DMS153 treated with DMSO at 0.1 percent for 48 hours (cell line): ENCODE data around the gene USP32.
A peak's percentile ranks its signal among the peaks of the same experiment; 100 is the strongest.
"Not testable (repeated sequence)": the region's sequence is repeated elsewhere in the genome, so short reads cannot be mapped to it uniquely, and the experiment has no call there.

Experiments
- DNase-seq: peaks from one replicate; lab custom pipeline; 2025; ENCODE audit not compliant: unreplicated experiment; lab: John Stamatoyannopoulos, UW

Gene USP32

GRCh38 chr17:60247836-60248461 lies 144.0 kb downstream of the USP32 start:
- DNase-seq, result no peak

- DNase-seq, result no peak
Measured at GRCh38 chr17:60244656-60245055, 147.3 kb downstream of the USP32 start.

GRCh38 chr17:60240290-60240689 lies 151.6 kb downstream of the USP32 start:
- DNase-seq, result no peak

GRCh38 chr17:60231691-60232090 lies 160.2 kb downstream of the USP32 start:
- no peak for DNase-seq

- no peak for DNase-seq
Measured at GRCh38 chr17:60231234-60231633, 160.7 kb downstream of the USP32 start.

- no peak for DNase-seq
Measured at GRCh38 chr17:60230358-60230757, 161.6 kb downstream of the USP32 start.

- DNase-seq, result peak; percentile 22
Measured at GRCh38 chr17:60229188-60229802, 162.6 kb downstream of the USP32 start.

GRCh38 chr17:60227276-60227675 lies 164.7 kb downstream of the USP32 start:
- DNase-seq, result not testable (repeated sequence)

- no peak for DNase-seq
Measured at GRCh38 chr17:60224064-60224463, 167.9 kb downstream of the USP32 start.

- DNase-seq, result no peak
Measured at GRCh38 chr17:60223456-60223855, 168.5 kb downstream of the USP32 start.

- DNase-seq, result not testable (repeated sequence)
Measured at GRCh38 chr17:60218774-60219173, 173.2 kb downstream of the USP32 start.

GRCh38 chr17:60215895-60216294 lies 176.0 kb downstream of the USP32 start:
- not testable (repeated sequence) for DNase-seq

GRCh38 chr17:60211282-60211681 lies 180.7 kb downstream of the USP32 start:
- not testable (repeated sequence) for DNase-seq

GRCh38 chr17:60208302-60208701 lies 183.6 kb downstream of the USP32 start:
- not testable (repeated sequence) for DNase-seq

- DNase-seq, result not testable (repeated sequence)
Measured at GRCh38 chr17:60205782-60206181, 186.2 kb downstream of the USP32 start.

- DNase-seq, result not testable (repeated sequence)
Measured at GRCh38 chr17:60198630-60199029, 193.3 kb downstream of the USP32 start.

- DNase-seq, result not testable (repeated sequence)
Measured at GRCh38 chr17:60194141-60194540, 197.8 kb downstream of the USP32 start.

GRCh38 chr17:60193482-60193881 lies 198.5 kb downstream of the USP32 start:
- DNase-seq, result no peak

- DNase-seq, result not testable (repeated sequence)
Measured at GRCh38 chr17:60193032-60193431, 198.9 kb downstream of the USP32 start.

GRCh38 chr17:60190032-60190431 lies 201.9 kb downstream of the USP32 start:
- not testable (repeated sequence) for DNase-seq

GRCh38 chr17:60188759-60189158 lies 203.2 kb downstream of the USP32 start:
- DNase-seq, result no peak

- not testable (repeated sequence) for DNase-seq
Measured at GRCh38 chr17:60186846-60187745, 204.8 kb downstream of the USP32 start.
